Measurements from ENCODE around the gene IFNAR1. TPM values are rescaled to one million over a fixed set of nuclear protein-coding genes. Genes with fewer than 3 reads are reported as not detected.

IFNAR1 gene
- polyA plus RNA-seq, 2 of the 4 experiments (the other 2 are of a cell fraction) = 14.1 to 14.2 TPM

DNA sequence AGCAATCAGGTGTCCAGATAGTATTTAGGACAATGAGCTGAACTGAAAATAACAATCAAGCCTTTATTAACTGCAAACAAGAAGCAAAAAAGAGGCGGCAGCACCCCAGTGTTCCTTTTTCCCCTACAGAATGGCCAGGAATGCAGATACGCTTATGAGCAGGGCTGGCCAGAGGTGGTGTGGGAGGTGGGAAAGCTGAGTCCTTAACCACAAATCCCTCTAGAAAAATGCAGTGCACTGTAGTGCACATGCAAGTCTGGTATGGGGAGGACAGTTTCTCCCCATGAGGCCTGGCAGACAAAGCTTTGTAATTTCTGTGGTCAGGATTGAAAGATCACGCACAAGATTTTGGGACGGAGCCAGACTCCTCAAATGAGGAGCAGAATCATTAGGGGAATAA is 10.7 kb upstream of the IFNAR1 start:
- WGBS (ENCODE audit: missing lambda C conversion rate) = 60% methylated on average over 4 of the region's 4 CpGs
- no peak overlapping the region for H3K4me3 ChIP-seq
- no peak overlapping the region for H3K4me2 ChIP-seq
- ChIA-PET POLR2A (no interaction called here), CTCF (interaction anchor here (1.8 kb wide), 1 partner anchor 14 kb away, joined by 5 read pairs; no protein-coding TSS in a partner anchor)
- H3K9me3 ChIP-seq = peaks cover 4% of the 10 kb centered on the region; the same call in 1 of the 3 replicates
- H3K27ac ChIP-seq = no peak overlapping the region
- no peak for DNase-seq (ENCODE audit: low read depth in 1 of 2, low spot score in 1 of 2)
- no peak for ATAC-seq
- FAIRE-seq = no peak
- TF ChIP-seq JUNB (IDR thresholded peaks at IDR 0.05) (no peak), TFCP2L1 (CRISPR knock-in tag; IDR thresholded peaks at IDR 0.05) (no peak), TP53 (CRISPR knock-in tag; IDR thresholded peaks at IDR 0.05) (no peak), SMC3 (IDR thresholded peaks at IDR 0.05) (no peak), HMGXB4 (CRISPR knock-in tag; IDR thresholded peaks at IDR 0.05; ENCODE audit: borderline replicate concordance) (no peak), MAFK (IDR thresholded peaks at IDR 0.05; ENCODE audit: partially characterized antibody) (no peak), E2F6 (IDR thresholded peaks at IDR 0.05; ENCODE audit: borderline replicate concordance, low read depth) (no peak), HOXB13 (CRISPR knock-in tag; IDR thresholded peaks at IDR 0.05; ENCODE audit: low read depth) (no peak), NR3C1 (IDR thresholded peaks at IDR 0.05) (no peak), PBX3 (IDR thresholded peaks at IDR 0.05) (no peak), ZC3H11A (IDR thresholded peaks at IDR 0.05) (no peak), ESRRA (IDR thresholded peaks at IDR 0.05; ENCODE audit: borderline replicate concordance, low read length) (no peak), HES2 (IDR thresholded peaks at IDR 0.05) (no peak), EP300 (IDR thresholded peaks at IDR 0.05) (no peak), RNF2 (IDR thresholded peaks at IDR 0.05; ENCODE audit: borderline replicate concordance, low read depth) (no peak), HOXB5 (CRISPR knock-in tag; IDR thresholded peaks at IDR 0.05) (no peak), NPAS2 (CRISPR knock-in tag; IDR thresholded peaks at IDR 0.05; ENCODE audit: borderline replicate concordance) (no peak)
- no peaks in the 10 kb centered on the region for H3K4me1 ChIP-seq

GRCh38 chr21:33315946-33316710 is 8.6 kb upstream of the IFNAR1 start:
- ATAC-seq = no peak
- TF ChIP-seq FOXS1 (CRISPR knock-in tag; IDR thresholded peaks at IDR 0.05) (no peak), EP300 (IDR thresholded peaks at IDR 0.05) (no peak), CHD2 (IDR thresholded peaks at IDR 0.05; ENCODE audit: low read length, partially characterized antibody) (no peak), PBX3 (IDR thresholded peaks at IDR 0.05) (no peak)
- 0 out of 3 replicates have a peak, but pooled peaks cover 4% of the 10 kb centered on the region for H3K9me3 ChIP-seq
- no peak overlapping the region for H3K4me2 ChIP-seq
- H3K27ac ChIP-seq = no peak overlapping the region
- FAIRE-seq = no peak
- POLR2A ChIA-PET = no interaction called here
- H3K4me3 ChIP-seq = no peak overlapping the region
- 63% methylated on average over 5 of the region's 5 CpGs for WGBS (ENCODE audit: missing lambda C conversion rate)
- DNase-seq (ENCODE audit: low read depth in 1 of 2, low spot score in 1 of 2) = no peak
- no peaks in the 10 kb centered on the region for H3K4me1 ChIP-seq
- CTCF ChIA-PET = interaction anchor here (0.5 to 1.4 kb wide), 2 partner anchors 45 to 130 kb away, joined by 4 read pairs; no protein-coding TSS in a partner anchor
